Thyroid gland (tissue), 4 donors: ENCODE data around the gene LAMC1. TPM values are rescaled to one million over a fixed set of nuclear protein-coding genes. Genes with fewer than 3 reads are reported as not detected.
"Not testable (repeated sequence)": the region's sequence is repeated elsewhere in the genome, so short reads cannot be mapped to it uniquely, and the experiment has no call there.

Experiments
- DNase-seq, 2 donors: peaks; one replicate each; pipeline ENCODE4 v3.0.0-alpha.2; 2019
- H3K27ac ChIP-seq, 3 donors: fragments of 200-600 bp; sonication (generic); 1 replicate in 2 of 3; 2 replicates in 1 of 3; pipeline ENCODE4 v1.5.1; 2016 to 2019; ENCODE audit warnings: mild to moderate bottlenecking in 1 of 3, moderate library complexity in 1 of 3
- H3K27me3 ChIP-seq: fragments of 200-600 bp; sonication (generic); one replicate; pipeline ENCODE4 v1.5.1; 2019
- H3K36me3 ChIP-seq, 2 donors: fragments of 200-600 bp; sonication (generic); one replicate each; pipeline ENCODE4 v1.5.1; 2016 to 2019
- H3K4me1 ChIP-seq, 2 donors: fragments of 200-600 bp; sonication (generic); one replicate each; pipeline ENCODE4 v1.5.1; 2017 to 2019
- H3K4me3 ChIP-seq, 3 donors: fragments of 200-600 bp; sonication (generic); replicated peaks in 1 of 3; 1 replicate in 2 of 3; 2 replicates in 1 of 3; pipeline ENCODE4 v1.5.1; 2016; ENCODE audit warnings: mild to moderate bottlenecking in 1 of 3
- H3K9me3 ChIP-seq: fragments of 200-600 bp; sonication (generic); one replicate; pipeline ENCODE4 v1.5.1; 2017
- CTCF ChIP-seq, 6 experiments: fragments of 200-600 bp in 3 of 6; fragments of 450-650 bp in 3 of 6; sonication (generic) in 3 of 6; IDR thresholded peaks; one replicate each; pipeline ENCODE4 v1.5.1; 2016 to 2019; ENCODE audit warnings: antibody characterized with exemption in 6 of 6, mild to moderate bottlenecking in 2 of 6, inconsistent platforms in 1 of 6, moderate library complexity in 1 of 6
- POLR2A ChIP-seq, 2 donors: fragments of 450-650 bp; IDR thresholded peaks; one replicate each; pipeline ENCODE4 v1.6.1; 2017; ENCODE audit warnings: antibody characterized with exemption in 2 of 2, mild to moderate bottlenecking in 2 of 2, moderate library complexity in 1 of 2
- WGBS, 2 donors: methylation state at CpG; one replicate each; pipeline ENCODE4 v1.1.5; 2017; 5-methylcytosine and 5-hydroxymethylcytosine counted together
- intact Hi-C: fragments of 100-400 bp; cut with DNase I; formaldehyde crosslinking; loops from one replicate; pipeline ENCODE4 v1.15.1; 2023
- total RNA-seq, 4 donors: library from RNA; depleted of rRNA; stranded (reverse); fragments of >200 nt; gene quantifications; one replicate each; pipeline ENCODE4 v1.2.3, GENCODE V29; 2016

LAMC1 gene
- total RNA-seq, 4 donors from 2014 or later = 150 to 213 (median 174) TPM

GRCh38 chr1:183065168-183065706 is 42.0 kb downstream of the LAMC1 start:
- H3K4me1 ChIP-seq = peaks cover 25 to 28% of the 10 kb centered on the region in 2 donors
- H3K27me3 ChIP-seq = no peaks in the 10 kb centered on the region
- intact Hi-C loops = no loop called here
- no peak overlapping the region for H3K27ac ChIP-seq
- H3K36me3 ChIP-seq = no peaks in the 10 kb centered on the region
- no peak for DNase-seq
- 95 to 96% methylated on average over 6 of the region's 6 CpGs for WGBS, 2 donors
- H3K4me3 ChIP-seq = no peak overlapping the region
- H3K9me3 ChIP-seq = no peaks in the 10 kb centered on the region
- TF ChIP-seq POLR2A (IDR thresholded peaks at IDR 0.05) (no peak), CTCF (IDR thresholded peaks at IDR 0.05) (no peak)

GRCh38 chr1:183066432-183066831 is 43.2 kb downstream of the LAMC1 start:
- H3K9me3 ChIP-seq, DNase-seq, H3K4me3 ChIP-seq, H3K36me3 ChIP-seq, H3K27me3 ChIP-seq, intact Hi-C loops, H3K27ac ChIP-seq: not testable (repeated sequence)
- peaks cover 20 to 28% of the 10 kb centered on the region in 2 donors for H3K4me1 ChIP-seq
- 82 to 91% methylated on average over 2 of the region's 2 CpGs for WGBS, 2 donors

- H3K4me3 ChIP-seq = no peak overlapping the region
- TF ChIP-seq CTCF (IDR thresholded peaks at IDR 0.05) (no peak), POLR2A (IDR thresholded peaks at IDR 0.05) (peak in 1 of 2 donors; percentile 12)
- peak; percentile 89 to 90 for DNase-seq
- no peaks in the 10 kb centered on the region for H3K9me3 ChIP-seq
- intact Hi-C loops = no loop called here
- H3K36me3 ChIP-seq = no peaks in the 10 kb centered on the region
- no peaks in the 10 kb centered on the region for H3K27me3 ChIP-seq
- no peak overlapping the region for H3K27ac ChIP-seq
- H3K4me1 ChIP-seq = peaks cover 32 to 54% of the 10 kb centered on the region in 2 donors
- 25 to 33% methylated on average over 4 of the region's 4 CpGs for WGBS, 2 donors
Observed at GRCh38 chr1:183069562-183070216, 46.5 kb downstream of the LAMC1 start.

GRCh38 chr1:183070234-183070922 is 47.2 kb downstream of the LAMC1 start:
- no peaks in the 10 kb centered on the region for H3K27me3 ChIP-seq
- no peak overlapping the region for H3K27ac ChIP-seq
- no peak overlapping the region for H3K4me3 ChIP-seq
- no peaks in the 10 kb centered on the region for H3K9me3 ChIP-seq
- 77 to 80% methylated on average over 3 of the region's 3 CpGs for WGBS, 2 donors
- intact Hi-C loops = no loop called here
- H3K4me1 ChIP-seq = peaks cover 38 to 59% of the 10 kb centered on the region in 2 donors
- TF ChIP-seq POLR2A (IDR thresholded peaks at IDR 0.05) = no peak
- TF ChIP-seq CTCF (IDR thresholded peaks at IDR 0.05) = no peak
- no peak for DNase-seq
- no peaks in the 10 kb centered on the region for H3K36me3 ChIP-seq

- intact Hi-C loops = no loop called here
Observed at GRCh38 chr1:183070923-183071618, 47.9 kb downstream of the LAMC1 start.

GRCh38 chr1:183072595-183072994 is 49.4 kb downstream of the LAMC1 start:
- H3K36me3 ChIP-seq, H3K9me3 ChIP-seq, H3K27ac ChIP-seq, H3K27me3 ChIP-seq, DNase-seq, H3K4me3 ChIP-seq, intact Hi-C loops: not testable (repeated sequence)
- H3K4me1 ChIP-seq = peaks cover 51 to 79% of the 10 kb centered on the region in 2 donors
- 90 to 98% methylated on average over 7 of the region's 7 CpGs for WGBS, 2 donors

More at GRCh38 chr1:183070923-183071618, 47.9 kb downstream of the LAMC1 start:
- H3K27me3 ChIP-seq = no peaks in the 10 kb centered on the region
- TF ChIP-seq POLR2A (IDR thresholded peaks at IDR 0.05) (no peak), CTCF (IDR thresholded peaks at IDR 0.05) (no peak)
- H3K4me1 ChIP-seq = peaks cover 44 to 66% of the 10 kb centered on the region in 2 donors
- no peaks in the 10 kb centered on the region for H3K36me3 ChIP-seq
- no peak overlapping the region for H3K4me3 ChIP-seq
- H3K27ac ChIP-seq = no peak overlapping the region
- no peak for DNase-seq
- WGBS, 2 donors = 39 to 55% methylated on average over 3 of the region's 3 CpGs
- no peaks in the 10 kb centered on the region for H3K9me3 ChIP-seq
